Keratinocyte (primary cell): ENCODE results near the gene ATG14. TPM values are rescaled to one million over a fixed set of nuclear protein-coding genes. Genes with fewer than 3 reads are reported as not detected.
A peak's percentile ranks its signal among the peaks of the same experiment; 100 is the strongest.

Experiments used
- DNase-seq: peaks from one replicate; pipeline ENCODE4 v3.0.0-alpha.2; 2011; ENCODE audit warnings: low read depth, missing footprints, low spot score
- FAIRE-seq: peaks from 2 replicates; lab custom pipeline; 2011; peaks lifted over from hg19 to GRCh38; lab: Jason Lieb, UNC
- H2AFZ ChIP-seq: 2 replicates; pipeline ENCODE4 v1.6.0; 2012; ENCODE audit warnings: low read length, control low read depth, inconsistent platforms; ENCODE audit not compliant: control insufficient read depth
- H3K27ac ChIP-seq: 2 replicates; pipeline ENCODE4 v1.5.1; 2011; ENCODE audit warnings: low read length; ENCODE audit not compliant: control insufficient read depth, insufficient read depth
- H3K27me3 ChIP-seq: 3 replicates; pipeline ENCODE4 v1.6.0; 2011; ENCODE audit warnings: low read length; ENCODE audit not compliant: control insufficient read depth, insufficient read depth; ENCODE audit errors: extremely low read depth
- H3K36me3 ChIP-seq, 2 experiments: 2 replicates in 1 of 2; 3 replicates in 1 of 2; pipeline ENCODE4 v1.5.1; 2011; ENCODE audit warnings: low read length in 2 of 2, mild to moderate bottlenecking in 1 of 2; ENCODE audit not compliant: control insufficient read depth in 2 of 2, insufficient read depth in 2 of 2; ENCODE audit errors: extremely low read depth in 1 of 2
- H3K4me1 ChIP-seq: 3 replicates; pipeline ENCODE4 v1.5.1; 2011; ENCODE audit warnings: low read length; ENCODE audit not compliant: control insufficient read depth, insufficient read depth; ENCODE audit errors: extremely low read depth
- H3K4me2 ChIP-seq: 3 replicates; pipeline ENCODE4 v1.6.0; 2011; ENCODE audit warnings: low read depth, low read length; ENCODE audit not compliant: control insufficient read depth, insufficient read depth; ENCODE audit errors: extremely low read depth
- H3K4me3 ChIP-seq, 3 experiments: fragments of 200-600 bp in 1 of 3; sonication (generic) in 1 of 3; 2 replicates in 2 of 3; 3 replicates in 1 of 3; pipeline ENCODE4 v1.5.1; 2011 to 2016; ENCODE audit warnings: low read length in 3 of 3, mild to moderate bottlenecking in 3 of 3, control low read depth in 2 of 3, inconsistent platforms in 1 of 3, low read depth in 1 of 3, mixed read lengths in 1 of 3, mixed run types in 1 of 3, moderate library complexity in 1 of 3; ENCODE audit not compliant: control insufficient read depth in 2 of 3, insufficient read depth in 2 of 3; ENCODE audit errors: extremely low read depth in 1 of 3
- H3K79me2 ChIP-seq: 2 replicates; pipeline ENCODE4 v1.6.0; 2012; ENCODE audit warnings: low read length; ENCODE audit not compliant: control insufficient read depth, insufficient read depth
- H3K9ac ChIP-seq: 3 replicates; pipeline ENCODE4 v1.6.0; 2011; ENCODE audit warnings: low read length; ENCODE audit not compliant: control insufficient read depth, insufficient read depth; ENCODE audit errors: extremely low read depth
- H3K9me1 ChIP-seq: 3 replicates; pipeline ENCODE4 v1.6.0; 2011; ENCODE audit warnings: low read length; ENCODE audit not compliant: control insufficient read depth, insufficient read depth; ENCODE audit errors: extremely low read depth
- H3K9me3 ChIP-seq: 2 replicates; pipeline ENCODE4 v1.5.1; 2012; ENCODE audit warnings: low read depth, low read length; ENCODE audit not compliant: control insufficient read depth
- H4K20me1 ChIP-seq: 3 replicates; pipeline ENCODE4 v1.6.0; 2011; ENCODE audit warnings: low read length; ENCODE audit not compliant: control insufficient read depth, insufficient read depth; ENCODE audit errors: extremely low read depth
- CTCF ChIP-seq, 3 experiments: IDR thresholded peaks in 1 of 3; conservative IDR thresholded peaks in 1 of 3; optimal IDR thresholded peaks in 1 of 3; 2 replicates in 2 of 3; 3 replicates in 1 of 3; pipeline versions ENCODE3 to v1.5.1; 2011; ENCODE audit warnings: low read length in 3 of 3, mild to moderate bottlenecking in 3 of 3, moderate library complexity in 2 of 3, control low read depth in 1 of 3, inconsistent platforms in 1 of 3; ENCODE audit not compliant: insufficient read depth in 2 of 3; ENCODE audit errors: extremely low read depth in 1 of 3
- EZH2 ChIP-seq: IDR thresholded peaks from one replicate; pipeline ENCODE4 v1.6.1; 2012; ENCODE audit warnings: inconsistent platforms, mild to moderate bottlenecking, low read length, moderate library complexity
- dilution Hi-C: fragments of 300-500 bp; cut with MboI; formaldehyde crosslinking; loops from one replicate; pipeline ENCODE4 v1.7.0; 2020; ENCODE audit warnings: low sequenced_read_pairs; ENCODE audit not compliant: extremely low pct_ligation_motif_present
- polyA plus RNA-seq, 5 experiments: library from polyadenylated mRNA; depleted of rRNA in 3 of 5; stranded (reverse) in 3 of 5; stranded (forward) in 1 of 5; unstranded in 1 of 5; fragments of >200 nt; gene quantifications; 1 replicate in 1 of 5; 2 replicates in 3 of 5; 3 replicates in 1 of 5; pipeline versions ENCODE4 v1.2.1 to v1.2.3, GENCODE V29; 2011 to 2012; ENCODE audit warnings: missing spikeins in 2 of 5, low read depth in 1 of 5, low replicate concordance in 1 of 5

ATG14 gene
- polyA plus RNA-seq, 1 donor (not counting 4 experiments of a cell fraction or from before 2014, with no cell fraction given) = 7.0 TPM

- peak; percentile 92 for FAIRE-seq
- no peaks in the 10 kb centered on the region for H3K27me3 ChIP-seq
- H3K4me1 ChIP-seq = peaks cover 32% of the 10 kb centered on the region
- H3K9me1 ChIP-seq = no peaks in the 10 kb centered on the region
- peaks cover 9 to 12% of the 10 kb centered on the region in 2 experiments for H3K36me3 ChIP-seq
- H3K9ac ChIP-seq = peak overlapping the region; percentile 25
- dilution Hi-C loops = no loop called here
- peak overlapping the region; percentile 36 for H2AFZ ChIP-seq
- peak overlapping the region in 2 of 3 experiments; percentile 6 to 41 for H3K4me3 ChIP-seq
- TF ChIP-seq EZH2 (no peak), CTCF (optimal IDR thresholded peaks at IDR 0.05 in 1 of 3, IDR thresholded peaks at IDR 0.05 in 1 of 3, conservative IDR thresholded peaks at IDR 0.05 in 1 of 3; ENCODE audit: extremely low read depth in 1 of 3, insufficient read depth in 2 of 3, low read length in 3 of 3) (no peak)
- H3K27ac ChIP-seq = peak overlapping the region; percentile 83
- no peaks in the 10 kb centered on the region for H3K9me3 ChIP-seq
- H3K4me2 ChIP-seq = peak overlapping the region; percentile 69
- H4K20me1 ChIP-seq = peaks cover 5% of the 10 kb centered on the region
- H3K79me2 ChIP-seq = peaks cover 22% of the 10 kb centered on the region
- no peak for DNase-seq
Observed at GRCh38 chr14:55348766-55349453, 62.7 kb downstream of the ATG14 start.

GRCh38 chr14:55347748-55348147, 63.9 kb downstream of the ATG14 start:
- DNase-seq = no peak
- no peak overlapping the region for H3K9ac ChIP-seq
- no peaks in the 10 kb centered on the region for H3K9me3 ChIP-seq
- H3K9me1 ChIP-seq = no peaks in the 10 kb centered on the region
- no peak overlapping the region for H3K4me3 ChIP-seq
- H3K27me3 ChIP-seq = no peaks in the 10 kb centered on the region
- dilution Hi-C loops = no loop called here
- H3K27ac ChIP-seq = no peak overlapping the region
- H3K36me3 ChIP-seq = peaks cover 9 to 12% of the 10 kb centered on the region in 2 experiments
- TF ChIP-seq EZH2 (no peak), CTCF (optimal IDR thresholded peaks at IDR 0.05 in 1 of 3, IDR thresholded peaks at IDR 0.05 in 1 of 3, conservative IDR thresholded peaks at IDR 0.05 in 1 of 3; ENCODE audit: extremely low read depth in 1 of 3, insufficient read depth in 2 of 3, low read length in 3 of 3) (no peak)
- no peak for FAIRE-seq
- no peak overlapping the region for H2AFZ ChIP-seq
- peaks cover 6% of the 10 kb centered on the region for H4K20me1 ChIP-seq
- peaks cover 29% of the 10 kb centered on the region for H3K4me1 ChIP-seq
- H3K4me2 ChIP-seq = peak overlapping the region; percentile 32
- peaks cover 27% of the 10 kb centered on the region for H3K79me2 ChIP-seq
